ENCODE results near the gene ABCG5.

GRCh38 chr2:43819491-43820163, 19.0 kb downstream of the ABCG5 start:
- no peak for TF ChIP-seq ZNF512 (CRISPR knock-in tag; IDR thresholded peaks at IDR 0.05; ENCODE audit: borderline replicate concordance)
- TF ChIP-seq CTCF (IDR thresholded peaks at IDR 0.05), result no peak
- TF ChIP-seq KAT7 (CRISPR knock-in tag; IDR thresholded peaks at IDR 0.05; ENCODE audit: borderline replicate concordance), result no peak
- no peak for TF ChIP-seq FOXJ3 (CRISPR knock-in tag; IDR thresholded peaks at IDR 0.05; ENCODE audit: borderline replicate concordance)
- TF ChIP-seq TEAD4 (CRISPR knock-in tag; IDR thresholded peaks at IDR 0.05), result no peak
- no peak for TF ChIP-seq NFE2L1 (CRISPR knock-in tag; IDR thresholded peaks at IDR 0.05)
- TF ChIP-seq CBFB (CRISPR knock-in tag; IDR thresholded peaks at IDR 0.05; ENCODE audit: low read depth), result no peak
- TF ChIP-seq ESRRA (CRISPR knock-in tag; IDR thresholded peaks at IDR 0.05; ENCODE audit: borderline replicate concordance), result no peak
- TF ChIP-seq GABPB1 (CRISPR knock-in tag; IDR thresholded peaks at IDR 0.05), result no peak
- TF ChIP-seq NR2C2 (CRISPR knock-in tag; IDR thresholded peaks at IDR 0.05), result no peak
- no peak for TF ChIP-seq E2F1 (CRISPR knock-in tag; IDR thresholded peaks at IDR 0.05)
- no peak for TF ChIP-seq ZNF219 (CRISPR knock-in tag; IDR thresholded peaks at IDR 0.05; ENCODE audit: borderline replicate concordance)
- no peak for TF ChIP-seq IRF2 (CRISPR knock-in tag; IDR thresholded peaks at IDR 0.05; ENCODE audit: borderline replicate concordance, low read depth)
- TF ChIP-seq CREM (CRISPR knock-in tag; IDR thresholded peaks at IDR 0.05), result no peak
